Small intestine (tissue), 7 donors: ENCODE data around the gene CEP78. TPM values are rescaled to one million over a fixed set of nuclear protein-coding genes. Genes with fewer than 3 reads are reported as not detected.

ENCODE experiments used
- DNase-seq, 2 donors: peaks; one replicate each; pipeline versions ENCODE4 v3.0.0 to v3.0.0-alpha.2; 2013
- FAIRE-seq: peaks from 2 replicates; lab custom pipeline; 2012; peaks lifted over from hg19 to GRCh38; lab: Jason Lieb, UNC
- H3K27ac ChIP-seq, 3 donors: one replicate each; pipeline ENCODE4 v1.5.1; 2013; ENCODE audit warnings: low read length in 2 of 3, mild to moderate bottlenecking in 2 of 3, control low read depth in 1 of 3, inconsistent platforms in 1 of 3, low read depth in 1 of 3, moderate library complexity in 1 of 3
- H3K27me3 ChIP-seq, 3 donors: one replicate each; pipeline ENCODE4 v1.6.1; 2013; ENCODE audit warnings: low read length in 3 of 3, inconsistent platforms in 1 of 3; ENCODE audit not compliant: control insufficient read depth in 3 of 3, insufficient read depth in 3 of 3
- H3K36me3 ChIP-seq, 3 donors: one replicate each; pipeline ENCODE4 v1.6.1; 2013; ENCODE audit warnings: low read length in 3 of 3, inconsistent platforms in 1 of 3, low read depth in 1 of 3, mild to moderate bottlenecking in 1 of 3, moderate library complexity in 1 of 3; ENCODE audit not compliant: control insufficient read depth in 3 of 3, insufficient read depth in 2 of 3
- H3K4me1 ChIP-seq, 3 donors: one replicate each; pipeline ENCODE4 v1.6.1; 2013; ENCODE audit warnings: low read length in 2 of 3, inconsistent platforms in 1 of 3, low read depth in 1 of 3, mild to moderate bottlenecking in 1 of 3, moderate library complexity in 1 of 3; ENCODE audit not compliant: control insufficient read depth in 3 of 3, insufficient read depth in 2 of 3
- H3K4me3 ChIP-seq, 3 donors: one replicate each; pipeline ENCODE4 v1.5.1; 2013; ENCODE audit warnings: low read length in 3 of 3, control low read depth in 1 of 3, inconsistent platforms in 1 of 3, low read depth in 1 of 3, mild to moderate bottlenecking in 1 of 3, moderate library complexity in 1 of 3
- H3K9me3 ChIP-seq, 2 donors: one replicate each; pipeline ENCODE4 v1.6.1; 2013; ENCODE audit warnings: low read depth in 1 of 2, low read length in 1 of 2; ENCODE audit not compliant: control insufficient read depth in 2 of 2, insufficient read depth in 1 of 2
- WGBS, 3 donors: extraction: QIAGEN DNeasy Blood & Tissue Kit; methylation state at CpG; one replicate each; pipeline ENCODE4 v1.1.7; 2013; 5-methylcytosine and 5-hydroxymethylcytosine counted together
- polyA plus RNA-seq, 4 donors: library from polyadenylated mRNA; stranded (reverse) in 3 of 4; unstranded in 1 of 4; fragments of 200-250 nt in 3 of 4; fragments of 120-200 nt in 1 of 4; gene quantifications; one replicate each; pipeline versions ENCODE4 v1.2.1 to v1.2.3, GENCODE V29; 2013
- donor health status: healthy with polysubstance abuse.
- donor health status: control.
- donor health status: control.
- donor health status: Bipolar disorder and iron deficiency.
- donor health status: healthy.

CEP78 gene
- polyA plus RNA-seq, 4 donors, result 0.81 to 14.9 (median 5.7) TPM

- Histone ChIP-seq H3K4me1 (peaks cover 0 to 4% (median 3%) of the 10 kb centered on the region in 3 donors), H3K27me3 (peaks cover 0 to 21% (median 1%) of the 10 kb centered on the region in 3 donors)
- WGBS, 3 donors, result 83 to 91% (median 90%) methylated on average over 5 of the region's 5 CpGs
Measured at GRCh38 chr9:78294290-78295176, 58.7 kb downstream of the CEP78 start.

GRCh38 chr9:78295177-78295575 is 59.3 kb downstream of the CEP78 start:
- H3K27ac ChIP-seq, result no peak overlapping the region
- H3K4me1 ChIP-seq, result peaks cover 0 to 4% (median 3%) of the 10 kb centered on the region in 3 donors
- H3K4me3 ChIP-seq, result no peak overlapping the region
- H3K36me3 ChIP-seq, result no peaks in the 10 kb centered on the region
- DNase-seq (no peak), FAIRE-seq (no peak)
- WGBS, 3 donors, result 91 to 93% (median 91%) methylated on average over 3 of the region's 3 CpGs
- H3K27me3 ChIP-seq, result peaks cover 0 to 21% (median 1%) of the 10 kb centered on the region in 3 donors
- no peaks in the 10 kb centered on the region for H3K9me3 ChIP-seq

More at GRCh38 chr9:78294290-78295176, 58.7 kb downstream of the CEP78 start:
- H3K27ac ChIP-seq, result no peak overlapping the region
- H3K9me3 ChIP-seq, result no peaks in the 10 kb centered on the region
- H3K4me3 ChIP-seq, result no peak overlapping the region
- H3K36me3 ChIP-seq, result no peaks in the 10 kb centered on the region
- FAIRE-seq, result no peak
- DNase-seq, result no peak

GRCh38 chr9:78295731-78296130 is 59.9 kb downstream of the CEP78 start:
- no peaks in the 10 kb centered on the region for H3K36me3 ChIP-seq
- H3K9me3 ChIP-seq, result no peaks in the 10 kb centered on the region
- no peak for FAIRE-seq
- H3K27ac ChIP-seq, result no peak overlapping the region
- H3K4me1 ChIP-seq, result peaks cover 0 to 4% (median 3%) of the 10 kb centered on the region in 3 donors
- peaks cover 0 to 21% (median 3%) of the 10 kb centered on the region in 3 donors for H3K27me3 ChIP-seq
- H3K4me3 ChIP-seq, result peak overlapping the region in 1 of 3 donors; percentile 66
- DNase-seq, result no peak
- WGBS, 3 donors, result 57 to 71% (median 69%) methylated on average over 6 of the region's 6 CpGs

- no peak for FAIRE-seq
- no peaks in the 10 kb centered on the region for H3K9me3 ChIP-seq
- H3K27ac ChIP-seq, result peak overlapping the region in 2 of 3 donors; percentile 42 to 77
- no peaks in the 10 kb centered on the region for H3K36me3 ChIP-seq
- H3K27me3 ChIP-seq, result peaks cover 0 to 21% (median 3%) of the 10 kb centered on the region in 3 donors
- 4 to 5% (median 4%) methylated on average over 32 of the region's 32 CpGs for WGBS, 3 donors
- H3K4me1 ChIP-seq, result peaks cover 0 to 4% (median 3%) of the 10 kb centered on the region in 3 donors
- peak; percentile 29 to 45 for DNase-seq
- H3K4me3 ChIP-seq, result peak overlapping the region; percentile 37 to 66 (median 59)
Measured at GRCh38 chr9:78296201-78296892, 60.5 kb downstream of the CEP78 start.

- peak; percentile 87 to 89 for DNase-seq
- Histone ChIP-seq H3K36me3 (no peaks in the 10 kb centered on the region), H3K9me3 (no peaks in the 10 kb centered on the region), H3K27me3 (peaks cover 0 to 21% (median 3%) of the 10 kb centered on the region in 3 donors), H3K4me1 (peaks cover 0 to 4% (median 3%) of the 10 kb centered on the region in 3 donors), H3K4me3 (peak within 1 kb of the TSS; percentile 37 to 66 (median 59)), H3K27ac (peak within 1 kb of the TSS in 2 of 3 donors; percentile 42 to 77)
- FAIRE-seq, result no peak
- WGBS, 3 donors, result 0 to 1% (median 1%) methylated on average over 73 to 76 of the region's 76 CpGs
Measured at GRCh38 chr9:78296893-78297671, 61.2 kb downstream of the CEP78 start, which contains the start of gene PSAT1. PSAT1 (plus strand) TSS chr9:78297125; CDS start chr9:78297211, 86 bp downstream.

- FAIRE-seq, result no peak
- no peak for DNase-seq
- Histone ChIP-seq H3K4me1 (peaks cover 0 to 4% (median 3%) of the 10 kb centered on the region in 3 donors), H3K27me3 (peaks cover 0 to 21% (median 3%) of the 10 kb centered on the region in 3 donors), H3K9me3 (no peaks in the 10 kb centered on the region), H3K27ac (no peak overlapping the region), H3K4me3 (peak overlapping the region; percentile 37 to 66 (median 59)), H3K36me3 (no peaks in the 10 kb centered on the region)
- 0 to 1% (median 1%) methylated on average over 10 of the region's 10 CpGs for WGBS, 3 donors
Measured at GRCh38 chr9:78297672-78297961, 61.7 kb downstream of the CEP78 start.

GRCh38 chr9:78298046-78298765 is 62.3 kb downstream of the CEP78 start:
- 7 to 10% (median 8%) methylated on average over 15 to 16 of the region's 16 CpGs for WGBS, 3 donors
- H3K4me1 ChIP-seq, result peaks cover 0 to 4% (median 3%) of the 10 kb centered on the region in 3 donors

More at GRCh38 chr9:78298046-78298765, 62.3 kb downstream of the CEP78 start:
- no peaks in the 10 kb centered on the region for H3K36me3 ChIP-seq
- H3K9me3 ChIP-seq, result no peaks in the 10 kb centered on the region
- FAIRE-seq (no peak), DNase-seq (peak; percentile 6 to 11)
- peak overlapping the region; percentile 19 to 66 (median 59) for H3K4me3 ChIP-seq
- H3K27me3 ChIP-seq, result peaks cover 0 to 21% (median 3%) of the 10 kb centered on the region in 3 donors
- H3K27ac ChIP-seq, result no peak overlapping the region
